Measurements from ENCODE around the gene TENM3. TPM values are rescaled to one million over a fixed set of nuclear protein-coding genes. Genes with fewer than 3 reads are reported as not detected.

TENM3 gene
- total RNA-seq, 2 donors from 2014 or later: 21.4 to 52.3 TPM

- intact Hi-C loops (cut with DNase I): no loop called here
- no peak overlapping the region for H3K27ac ChIP-seq
These were observed 248.5 kb downstream of the TENM3 start for GRCh38 chr4:182491719-182492118.

GRCh38 chr4:182492423-182492822, 249.2 kb downstream of the TENM3 start:
- H3K27me3 ChIP-seq (replicated peaks; ENCODE audit: insufficient read depth): no peaks in the 10 kb centered on the region
- intact Hi-C loops (cut with DNase I): no loop called here
- no peak for DNase-seq (ENCODE audit: low spot score)
- WGBS: 33% methylated on average over 3 of the region's 3 CpGs
- H3K4me1 ChIP-seq (replicated peaks): no peaks in the 10 kb centered on the region
- TF ChIP-seq POLR2AphosphoS5 (IDR thresholded peaks at IDR 0.05) (no peak), POLR2A (IDR thresholded peaks at IDR 0.05) (no peak), CTCF (IDR thresholded peaks at IDR 0.05) (no peak)
- no peaks in the 10 kb centered on the region for H3K9me3 ChIP-seq
- H3K36me3 ChIP-seq: no peaks in the 10 kb centered on the region
- no peak overlapping the region for H3K27ac ChIP-seq
- no peak overlapping the region for H3K4me3 ChIP-seq

More at GRCh38 chr4:182491719-182492118, 248.5 kb downstream of the TENM3 start:
- Histone ChIP-seq H3K4me3 (no peak overlapping the region), H3K27me3 (replicated peaks; ENCODE audit: insufficient read depth) (no peaks in the 10 kb centered on the region), H3K9me3 (no peaks in the 10 kb centered on the region), H3K4me1 (replicated peaks) (no peaks in the 10 kb centered on the region), H3K36me3 (no peaks in the 10 kb centered on the region)
- TF ChIP-seq CTCF (IDR thresholded peaks at IDR 0.05): no peak
- no peak for TF ChIP-seq POLR2AphosphoS5 (IDR thresholded peaks at IDR 0.05)
- DNase-seq (ENCODE audit: low spot score): no peak

- no peaks in the 10 kb centered on the region for H3K4me1 ChIP-seq (replicated peaks)
- DNase-seq (ENCODE audit: low spot score): no peak
- no peaks in the 10 kb centered on the region for H3K27me3 ChIP-seq (replicated peaks; ENCODE audit: insufficient read depth)
- H3K9me3 ChIP-seq: no peaks in the 10 kb centered on the region
- no peak overlapping the region for H3K27ac ChIP-seq
- WGBS: 71% methylated on average over 3 of the region's 3 CpGs
- intact Hi-C loops (cut with DNase I): no loop called here
- TF ChIP-seq CTCF (IDR thresholded peaks at IDR 0.05): no peak
- no peak for TF ChIP-seq POLR2A (IDR thresholded peaks at IDR 0.05)
- no peak for TF ChIP-seq POLR2AphosphoS5 (IDR thresholded peaks at IDR 0.05)
- no peak overlapping the region for H3K4me3 ChIP-seq
- H3K36me3 ChIP-seq: no peaks in the 10 kb centered on the region
These were observed 250.2 kb downstream of the TENM3 start for GRCh38 chr4:182493377-182493776.

GRCh38 chr4:182494103-182494502, 250.9 kb downstream of the TENM3 start:
- Histone ChIP-seq H3K4me3 (no peak overlapping the region), H3K9me3 (no peaks in the 10 kb centered on the region), H3K4me1 (replicated peaks) (no peaks in the 10 kb centered on the region), H3K27me3 (replicated peaks; ENCODE audit: insufficient read depth) (no peaks in the 10 kb centered on the region), H3K27ac (no peak overlapping the region), H3K36me3 (no peaks in the 10 kb centered on the region)
- TF ChIP-seq CTCF (IDR thresholded peaks at IDR 0.05) (no peak), POLR2AphosphoS5 (IDR thresholded peaks at IDR 0.05) (no peak), POLR2A (IDR thresholded peaks at IDR 0.05) (no peak)
- intact Hi-C loops (cut with DNase I): no loop called here
- 77% methylated on average over 2 of the region's 2 CpGs for WGBS
- no peak for DNase-seq (ENCODE audit: low spot score)

GRCh38 chr4:182495031-182495430, 251.8 kb downstream of the TENM3 start:
- Histone ChIP-seq H3K27me3 (replicated peaks; ENCODE audit: insufficient read depth) (no peaks in the 10 kb centered on the region), H3K4me1 (replicated peaks) (no peaks in the 10 kb centered on the region), H3K27ac (no peak overlapping the region), H3K36me3 (no peaks in the 10 kb centered on the region), H3K9me3 (no peaks in the 10 kb centered on the region), H3K4me3 (no peak overlapping the region)
- WGBS: 98% methylated on average over 5 of the region's 5 CpGs
- DNase-seq (ENCODE audit: low spot score): no peak
- TF ChIP-seq CTCF (IDR thresholded peaks at IDR 0.05): no peak
- no peak for TF ChIP-seq POLR2A (IDR thresholded peaks at IDR 0.05)
- no peak for TF ChIP-seq POLR2AphosphoS5 (IDR thresholded peaks at IDR 0.05)
- intact Hi-C loops (cut with DNase I): no loop called here
